ENCODE measurements around the gene F2R. TPM values are rescaled to one million over a fixed set of nuclear protein-coding genes. Genes with fewer than 3 reads are reported as not detected.
"Not testable (repeated sequence)": the region's sequence is repeated elsewhere in the genome, so short reads cannot be mapped to it uniquely, and the experiment has no call there.

The F2R gene
- total and polyA plus RNA-seq, 2 donors from 2014 or later, result 14.6 to 15.3 TPM

GRCh38 chr5:76771705-76772405 is 55.9 kb downstream of the F2R start:
- no peak for TF ChIP-seq CTCF (IDR thresholded peaks at IDR 0.05; ENCODE audit: borderline replicate concordance, extremely low read depth, insufficient read depth)
- H3K9ac ChIP-seq (ENCODE audit: low read length in 3 of 3), result no peak overlapping the region

DNA sequence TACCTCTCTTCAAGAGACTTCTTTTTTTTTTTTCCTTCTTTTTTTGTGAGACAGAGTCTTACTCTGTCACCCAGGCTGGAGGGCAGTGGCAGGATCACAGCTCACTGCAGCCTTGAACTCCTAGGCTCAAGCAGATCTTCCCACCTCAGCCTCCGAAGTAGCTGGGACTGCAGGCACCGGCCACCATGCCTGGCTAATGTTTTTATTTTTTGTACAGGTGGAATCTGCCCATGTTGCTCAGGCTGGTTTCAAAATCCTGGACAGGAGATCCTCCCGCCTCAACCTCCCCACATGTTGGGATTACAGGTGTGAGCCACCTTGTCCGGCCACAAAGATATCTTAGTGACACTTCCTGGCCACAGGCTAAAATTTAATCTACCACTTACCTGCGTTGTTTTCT is 60.0 kb downstream of the F2R start:
- intact Hi-C loops (cut with DNase I), result loop anchor here (5.0 kb wide), 1 partner anchor 169 kb away; no protein-coding TSS in a partner anchor

More at GRCh38 chr5:76771705-76772405, 55.9 kb downstream of the F2R start:
- Histone ChIP-seq H3K36me3 (ENCODE audit: control insufficient read depth in 2 of 3, insufficient read depth in 3 of 3, low read length in 3 of 3) (no peaks in the 10 kb centered on the region), H3K27me3 (ENCODE audit: control insufficient read depth, insufficient read depth, low read length) (no peaks in the 10 kb centered on the region), H3K4me3 (ENCODE audit: low read length in 3 of 3) (no peak overlapping the region), H3K27ac (ENCODE audit: low read depth in 2 of 2, low read length in 2 of 2) (no peak overlapping the region), H3K9me3 (ENCODE audit: control insufficient read depth in 2 of 3, insufficient read depth in 1 of 3, low read length in 3 of 3) (no peaks in the 10 kb centered on the region), H3K4me1 (ENCODE audit: control insufficient read depth in 2 of 3, insufficient read depth in 2 of 3, low read depth in 1 of 3, low read length in 3 of 3) (no peaks in the 10 kb centered on the region)
- FAIRE-seq (no peak), DNase-seq (peak in 2 of 5 donors; percentile 22 to 46)
- intact Hi-C loops (cut with DNase I), result no loop called here

GRCh38 chr5:76776391-76776790 is 60.5 kb downstream of the F2R start:
- H3K27ac ChIP-seq (ENCODE audit: low read depth in 2 of 2, low read length in 2 of 2), result no peak overlapping the region
- FAIRE-seq, result no peak
- H3K36me3 ChIP-seq (ENCODE audit: control insufficient read depth in 2 of 3, insufficient read depth in 3 of 3, low read length in 3 of 3), result no peaks in the 10 kb centered on the region
- TF ChIP-seq CTCF (IDR thresholded peaks at IDR 0.05; ENCODE audit: borderline replicate concordance, extremely low read depth, insufficient read depth), result no peak
- intact Hi-C loops (cut with DNase I), result loop anchor here (5.0 kb wide), 1 partner anchor 169 kb away; no protein-coding TSS in a partner anchor
- no peak for DNase-seq
- no peak overlapping the region for H3K9ac ChIP-seq (ENCODE audit: low read length in 3 of 3)
- H3K27me3 ChIP-seq (ENCODE audit: control insufficient read depth, insufficient read depth, low read length), result no peaks in the 10 kb centered on the region
- no peaks in the 10 kb centered on the region for H3K9me3 ChIP-seq (ENCODE audit: control insufficient read depth in 2 of 3, insufficient read depth in 1 of 3, low read length in 3 of 3)
- no peaks in the 10 kb centered on the region for H3K4me1 ChIP-seq (ENCODE audit: control insufficient read depth in 2 of 3, insufficient read depth in 2 of 3, low read depth in 1 of 3, low read length in 3 of 3)
- no peak overlapping the region for H3K4me3 ChIP-seq (ENCODE audit: low read length in 3 of 3)

More for the DNA sequence above, 60.0 kb downstream of the F2R start:
- TF ChIP-seq CTCF (IDR thresholded peaks at IDR 0.05; ENCODE audit: borderline replicate concordance, extremely low read depth, insufficient read depth), result no peak
- no peaks in the 10 kb centered on the region for H3K27me3 ChIP-seq (ENCODE audit: control insufficient read depth, insufficient read depth, low read length)
- FAIRE-seq, result no peak
- DNase-seq, result no peak
- no peak overlapping the region for H3K27ac ChIP-seq (ENCODE audit: low read depth in 2 of 2, low read length in 2 of 2)
- H3K4me1 ChIP-seq (ENCODE audit: control insufficient read depth in 2 of 3, insufficient read depth in 2 of 3, low read depth in 1 of 3, low read length in 3 of 3), result no peaks in the 10 kb centered on the region
- no peaks in the 10 kb centered on the region for H3K9me3 ChIP-seq (ENCODE audit: control insufficient read depth in 2 of 3, insufficient read depth in 1 of 3, low read length in 3 of 3)
- no peaks in the 10 kb centered on the region for H3K36me3 ChIP-seq (ENCODE audit: control insufficient read depth in 2 of 3, insufficient read depth in 3 of 3, low read length in 3 of 3)
- H3K4me3 ChIP-seq (ENCODE audit: low read length in 3 of 3), result no peak overlapping the region
- H3K9ac ChIP-seq (ENCODE audit: low read length in 3 of 3), result no peak overlapping the region

DNA sequence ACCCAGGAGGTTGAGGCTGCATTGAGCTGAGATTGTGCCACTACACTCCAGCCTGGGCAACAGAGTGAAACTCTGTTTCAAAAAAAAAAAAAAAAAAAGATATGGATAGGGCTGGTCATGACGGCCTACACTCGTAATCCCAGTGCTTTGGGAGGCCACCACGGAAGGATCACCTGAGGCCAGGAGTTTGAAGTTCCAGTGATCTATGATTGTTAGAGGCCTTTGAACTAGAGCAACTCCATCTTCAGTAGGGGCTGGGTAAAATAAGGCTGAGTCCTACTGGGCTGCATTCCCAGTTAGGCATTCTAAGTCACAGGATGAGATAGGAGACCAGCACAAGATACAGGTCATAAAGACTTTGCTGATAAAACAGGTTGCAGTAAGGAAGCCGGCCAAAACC is 64.7 kb downstream of the F2R start:
- H3K9me3 ChIP-seq (ENCODE audit: control insufficient read depth in 2 of 3, insufficient read depth in 1 of 3, low read length in 3 of 3); H3K27me3 ChIP-seq (ENCODE audit: control insufficient read depth, insufficient read depth, low read length); DNase-seq; FAIRE-seq; H3K36me3 ChIP-seq (ENCODE audit: control insufficient read depth in 2 of 3, insufficient read depth in 3 of 3, low read length in 3 of 3); H3K9ac ChIP-seq (ENCODE audit: low read length in 3 of 3); H3K27ac ChIP-seq (ENCODE audit: low read depth in 2 of 2, low read length in 2 of 2); intact Hi-C loops (cut with DNase I); H3K4me1 ChIP-seq (ENCODE audit: control insufficient read depth in 2 of 3, insufficient read depth in 2 of 3, low read depth in 1 of 3, low read length in 3 of 3); H3K4me3 ChIP-seq (ENCODE audit: low read length in 3 of 3): not testable (repeated sequence)

All from kidney (tissue), 14 donors.